Measurements from ENCODE around the gene SELENOK. TPM values are rescaled to one million over a fixed set of nuclear protein-coding genes. Genes with fewer than 3 reads are reported as not detected.

SELENOK gene
- total and polyA plus RNA-seq, 4 donors = 33.3 to 150 (median 63.3) TPM

DNA sequence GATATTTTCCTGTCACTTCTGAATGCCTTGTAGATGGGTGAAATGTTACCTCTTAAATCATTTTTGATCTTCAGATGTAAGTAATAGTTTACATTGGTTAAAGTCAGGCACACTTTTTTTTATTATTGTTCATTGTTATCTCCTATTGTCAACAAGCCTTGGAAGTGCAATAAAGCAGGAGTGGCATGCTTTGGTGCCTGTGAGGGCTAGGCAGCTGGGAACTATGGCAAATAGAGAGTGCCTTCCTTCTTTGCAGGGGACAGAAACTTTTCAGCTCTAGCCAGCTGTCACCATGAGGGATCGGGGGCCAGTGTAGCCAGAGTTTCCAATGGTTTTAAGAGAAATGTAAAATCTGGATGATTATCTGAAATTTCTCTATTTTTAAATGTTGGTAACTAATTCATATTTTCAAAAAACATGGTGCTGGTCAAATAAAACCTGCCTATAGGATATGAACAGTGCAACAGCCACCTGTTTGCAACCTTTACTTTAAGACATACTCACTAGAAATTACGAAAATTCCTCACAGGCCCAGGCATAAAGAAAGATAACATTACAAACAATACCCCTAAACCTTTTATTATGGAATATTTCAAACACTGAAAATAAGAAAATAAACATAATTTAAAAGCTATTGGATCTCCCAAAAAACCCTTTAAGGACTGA is 9.1 kb upstream of the SELENOK start:
- H3K9me3 ChIP-seq (ENCODE audit: control insufficient read depth in 4 of 4, insufficient read depth in 3 of 4, low read length in 3 of 4) = peaks cover 0 to 2% (median 0%) of the 10 kb centered on the region in 4 donors
- WGBS, 2 donors = 91 to 92% methylated on average over 2 of the region's 2 CpGs
- ATAC-seq (ENCODE audit: insufficient read depth, low FRiP score) (no peak), DNase-seq (no peak)
- no peaks in the 10 kb centered on the region for H3K36me3 ChIP-seq (ENCODE audit: control insufficient read depth in 4 of 4, insufficient read depth in 4 of 4, low read length in 4 of 4)
- TF ChIP-seq, protein P1, sequence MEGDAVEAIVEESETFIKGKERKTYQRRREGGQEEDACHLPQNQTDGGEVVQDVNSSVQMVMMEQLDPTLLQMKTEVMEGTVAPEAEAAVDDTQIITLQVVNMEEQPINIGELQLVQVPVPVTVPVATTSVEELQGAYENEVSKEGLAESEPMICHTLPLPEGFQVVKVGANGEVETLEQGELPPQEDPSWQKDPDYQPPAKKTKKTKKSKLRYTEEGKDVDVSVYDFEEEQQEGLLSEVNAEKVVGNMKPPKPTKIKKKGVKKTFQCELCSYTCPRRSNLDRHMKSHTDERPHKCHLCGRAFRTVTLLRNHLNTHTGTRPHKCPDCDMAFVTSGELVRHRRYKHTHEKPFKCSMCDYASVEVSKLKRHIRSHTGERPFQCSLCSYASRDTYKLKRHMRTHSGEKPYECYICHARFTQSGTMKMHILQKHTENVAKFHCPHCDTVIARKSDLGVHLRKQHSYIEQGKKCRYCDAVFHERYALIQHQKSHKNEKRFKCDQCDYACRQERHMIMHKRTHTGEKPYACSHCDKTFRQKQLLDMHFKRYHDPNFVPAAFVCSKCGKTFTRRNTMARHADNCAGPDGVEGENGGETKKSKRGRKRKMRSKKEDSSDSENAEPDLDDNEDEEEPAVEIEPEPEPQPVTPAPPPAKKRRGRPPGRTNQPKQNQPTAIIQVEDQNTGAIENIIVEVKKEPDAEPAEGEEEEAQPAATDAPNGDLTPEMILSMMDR (IDR thresholded peaks at IDR 0.05; ENCODE audit: control extremely low read depth, extremely low read depth) = no peak
- H3K4me1 ChIP-seq (ENCODE audit: control insufficient read depth in 5 of 5, insufficient read depth in 5 of 5, low read length in 5 of 5) = peaks cover 0 to 5% (median 0%) of the 10 kb centered on the region in 5 donors
- H3K27me3 ChIP-seq (ENCODE audit: control insufficient read depth in 3 of 3, insufficient read depth in 3 of 3, low read length in 2 of 3) = peaks cover 0 to 12% (median 8%) of the 10 kb centered on the region in 3 donors
- H3K4me3 ChIP-seq = no peak overlapping the region
- no peak overlapping the region for H3K9ac ChIP-seq (ENCODE audit: insufficient read depth in 1 of 2, low read length in 2 of 2)
- no peak overlapping the region for H3K27ac ChIP-seq (ENCODE audit: low read depth in 1 of 2, low read length in 1 of 2)

DNA sequence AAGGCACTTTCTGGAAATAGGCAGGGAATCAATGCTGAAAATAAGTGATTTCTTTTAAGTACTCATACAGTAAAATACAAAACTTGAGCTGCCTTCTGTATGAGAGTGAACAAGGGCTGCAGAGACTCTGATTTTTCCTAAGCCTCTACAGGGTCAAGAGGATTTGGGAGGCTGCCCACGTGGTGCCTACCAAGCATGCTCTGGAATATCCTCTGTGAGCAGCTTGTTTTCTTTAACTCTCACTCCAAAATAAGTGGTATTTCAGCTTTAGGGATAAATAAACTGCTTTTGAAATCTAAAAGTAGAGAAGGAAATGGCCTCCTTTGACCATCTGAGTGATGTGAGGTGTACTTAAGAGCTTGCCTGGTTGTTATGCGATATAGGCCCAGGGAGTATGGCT is 8.1 kb upstream of the SELENOK start:
- no peak overlapping the region for H3K4me3 ChIP-seq
- WGBS, 2 donors = 38 to 77% methylated on average over 2 of the region's 2 CpGs
- H3K9ac ChIP-seq (ENCODE audit: insufficient read depth in 1 of 2, low read length in 2 of 2) = no peak overlapping the region
- H3K9me3 ChIP-seq (ENCODE audit: control insufficient read depth in 4 of 4, insufficient read depth in 3 of 4, low read length in 3 of 4) = peaks cover 0 to 2% (median 0%) of the 10 kb centered on the region in 4 donors
- H3K4me1 ChIP-seq (ENCODE audit: control insufficient read depth in 5 of 5, insufficient read depth in 5 of 5, low read length in 5 of 5) = peaks cover 0 to 5% (median 0%) of the 10 kb centered on the region in 5 donors
- TF ChIP-seq, protein P1 (IDR thresholded peaks at IDR 0.05; ENCODE audit: control extremely low read depth, extremely low read depth) = no peak
- H3K27me3 ChIP-seq (ENCODE audit: control insufficient read depth in 3 of 3, insufficient read depth in 3 of 3, low read length in 2 of 3) = peaks cover 0 to 16% (median 13%) of the 10 kb centered on the region in 3 donors
- H3K36me3 ChIP-seq (ENCODE audit: control insufficient read depth in 4 of 4, insufficient read depth in 4 of 4, low read length in 4 of 4) = no peaks in the 10 kb centered on the region
- peak in 2 of 3 donors; percentile 40 to 60 for DNase-seq
- H3K27ac ChIP-seq (ENCODE audit: low read depth in 1 of 2, low read length in 1 of 2) = no peak overlapping the region
- no peak for ATAC-seq (ENCODE audit: insufficient read depth, low FRiP score)

- Histone ChIP-seq H3K4me3 (peak overlapping the region; percentile 28), H3K9ac (ENCODE audit: insufficient read depth in 1 of 2, low read length in 2 of 2) (peak overlapping the region in 1 of 2 donors; percentile 90), H3K36me3 (ENCODE audit: control insufficient read depth in 4 of 4, insufficient read depth in 4 of 4, low read length in 4 of 4) (peaks cover 0 to 6% (median 3%) of the 10 kb centered on the region in 4 donors), H3K4me1 (ENCODE audit: control insufficient read depth in 5 of 5, insufficient read depth in 5 of 5, low read length in 5 of 5) (peaks cover 0 to 18% (median 4%) of the 10 kb centered on the region in 5 donors), H3K9me3 (ENCODE audit: control insufficient read depth in 4 of 4, insufficient read depth in 3 of 4, low read length in 3 of 4) (no peaks in the 10 kb centered on the region), H3K27ac (ENCODE audit: low read depth in 1 of 2, low read length in 1 of 2) (peak overlapping the region; percentile 80 to 91), H3K27me3 (ENCODE audit: control insufficient read depth in 3 of 3, insufficient read depth in 3 of 3, low read length in 2 of 3) (peaks cover 0 to 24% (median 19%) of the 10 kb centered on the region in 3 donors)
- peak in 1 of 3 donors; percentile 14 for DNase-seq
- TF ChIP-seq, protein P1 (IDR thresholded peaks at IDR 0.05; ENCODE audit: control extremely low read depth, extremely low read depth) = no peak
- 62 to 68% methylated on average over 4 of the region's 4 CpGs for WGBS, 2 donors
- ATAC-seq (ENCODE audit: insufficient read depth, low FRiP score) = no peak
Observed at GRCh38 chr3:53892286-53892637, 603 bp upstream of the SELENOK start.

All from lung (tissue), 12 donors.